Esophagus muscularis mucosa (tissue), 3 donors: Measurements from ENCODE around the gene S1PR2.

Experiments used
- CTCF ChIP-seq, 3 experiments: fragments of 200-600 bp in 2 of 3; fragments of 450-650 bp in 1 of 3; sonication (generic) in 2 of 3; IDR thresholded peaks; one replicate each; pipeline ENCODE4 v1.5.1; 2017 to 2019; ENCODE audit warnings: antibody characterized with exemption in 3 of 3, mild to moderate bottlenecking in 2 of 3, moderate library complexity in 1 of 3
- POLR2A ChIP-seq: fragments of 450-650 bp; IDR thresholded peaks from one replicate; pipeline ENCODE4 v1.6.1; 2017; ENCODE audit warnings: antibody characterized with exemption, moderate library complexity, mild to moderate bottlenecking, low read depth
- POLR2AphosphoS5 ChIP-seq, 2 donors: sonication (generic); formaldehyde crosslinking; IDR thresholded peaks; one replicate each; pipeline ENCODE4 v1.6.1; 2017; ENCODE audit warnings: antibody characterized with exemption in 2 of 2

GRCh38 chr19:10194500-10195198 is 36.5 kb downstream of the S1PR2 start, which contains the start of gene DNMT1:
- TF ChIP-seq CTCF (IDR thresholded peaks at IDR 0.05) (no peak), POLR2A (peak; percentile 20), POLR2AphosphoS5 (IDR thresholded peaks at IDR 0.05) (peak; percentile 87 to 90)
